Measurements from ENCODE around the gene DIDO1.
A peak's percentile ranks its signal among the peaks of the same experiment; 100 is the strongest.

The DIDO1 gene

GRCh38 chr20:62832951-62833391, 93.3 kb downstream of the DIDO1 start:
- peaks cover 13% of the 10 kb centered on the region for H3F3A ChIP-seq (ENCODE audit: insufficient read depth, low read length)
- H3K36me3 ChIP-seq (replicated peaks; ENCODE audit: insufficient read depth, low read length) = no peaks in the 10 kb centered on the region
- no peak overlapping the region for H3K9ac ChIP-seq (ENCODE audit: low read length)
- H3K4me1 ChIP-seq (ENCODE audit: low read length) = peaks cover 10% of the 10 kb centered on the region
- no peaks in the 10 kb centered on the region for H4K20me1 ChIP-seq (ENCODE audit: insufficient read depth, low read length)
- H3K4me3 ChIP-seq (ENCODE audit: low read length) = peak overlapping the region; percentile 25; the same call in 1 of the 2 replicates
- no peaks in the 10 kb centered on the region for H3K9me3 ChIP-seq (replicated peaks; ENCODE audit: insufficient read depth, low read length)
- no peak for DNase-seq
- peak overlapping the region; percentile 72 for H3K4me2 ChIP-seq (ENCODE audit: low read depth, low read length)
- peak overlapping the region; percentile 66 for H2AFZ ChIP-seq (ENCODE audit: low read length)
- H3K9me2 ChIP-seq (replicated peaks; ENCODE audit: insufficient read depth, low read length) = no peaks in the 10 kb centered on the region
- peaks cover 57% of the 10 kb centered on the region for H3K27me3 ChIP-seq (replicated peaks; ENCODE audit: insufficient read depth, low read length)
- no peak overlapping the region for H3K27ac ChIP-seq (ENCODE audit: low read length)
- TF ChIP-seq EZH2phosphoT487 (IDR thresholded peaks at IDR 0.05; ENCODE audit: low read length) (no peak), CTCF (IDR thresholded peaks at IDR 0.05; ENCODE audit: low read length) (no peak), EZH2 (optimal IDR thresholded peaks at IDR 0.05; ENCODE audit: low read depth, low read length) (no peak)
- H3K79me2 ChIP-seq (ENCODE audit: low read length) = no peaks in the 10 kb centered on the region

- Histone ChIP-seq H3K36me3 (replicated peaks; ENCODE audit: insufficient read depth, low read length) (no peaks in the 10 kb centered on the region), H3K27ac (ENCODE audit: low read length) (no peak overlapping the region), H3K9me3 (replicated peaks; ENCODE audit: insufficient read depth, low read length) (no peaks in the 10 kb centered on the region), H3K9ac (ENCODE audit: low read length) (no peak overlapping the region), H3K4me2 (ENCODE audit: low read depth, low read length) (peak overlapping the region; percentile 72), H3K4me1 (ENCODE audit: low read length) (peaks cover 10% of the 10 kb centered on the region), H3K27me3 (replicated peaks; ENCODE audit: insufficient read depth, low read length) (peaks cover 62% of the 10 kb centered on the region), H3K79me2 (ENCODE audit: low read length) (no peaks in the 10 kb centered on the region), H3K9me2 (replicated peaks; ENCODE audit: insufficient read depth, low read length) (no peaks in the 10 kb centered on the region), H2AFZ (ENCODE audit: low read length) (peak overlapping the region; percentile 66), H3K4me3 (ENCODE audit: low read length) (peak overlapping the region; percentile 25; the same call in 1 of the 2 replicates), H3F3A (ENCODE audit: insufficient read depth, low read length) (peaks cover 13% of the 10 kb centered on the region), H4K20me1 (ENCODE audit: insufficient read depth, low read length) (no peaks in the 10 kb centered on the region)
- peak; percentile 79 for DNase-seq
- TF ChIP-seq EZH2 (optimal IDR thresholded peaks at IDR 0.05; ENCODE audit: low read depth, low read length) (no peak), CTCF (IDR thresholded peaks at IDR 0.05; ENCODE audit: low read length) (peak; percentile 14)
These were observed 93.9 kb downstream of the DIDO1 start for GRCh38 chr20:62832212-62832922.

- no peak for TF ChIP-seq EZH2phosphoT487 (IDR thresholded peaks at IDR 0.05; ENCODE audit: low read length)
- TF ChIP-seq CTCF (IDR thresholded peaks at IDR 0.05; ENCODE audit: low read length) = no peak
- no peaks in the 10 kb centered on the region for H3K9me3 ChIP-seq (replicated peaks; ENCODE audit: insufficient read depth, low read length)
- DNase-seq = no peak
- H3K9me2 ChIP-seq (replicated peaks; ENCODE audit: insufficient read depth, low read length) = no peaks in the 10 kb centered on the region
- peaks cover 62% of the 10 kb centered on the region for H3K27me3 ChIP-seq (replicated peaks; ENCODE audit: insufficient read depth, low read length)
- H3K27ac ChIP-seq (ENCODE audit: low read length) = no peak overlapping the region
- H3K4me2 ChIP-seq (ENCODE audit: low read depth, low read length) = no peak overlapping the region
- H3K4me1 ChIP-seq (ENCODE audit: low read length) = peaks cover 10% of the 10 kb centered on the region
- H3F3A ChIP-seq (ENCODE audit: insufficient read depth, low read length) = peaks cover 13% of the 10 kb centered on the region
- H3K4me3 ChIP-seq (ENCODE audit: low read length) = no peak overlapping the region
- no peak overlapping the region for H2AFZ ChIP-seq (ENCODE audit: low read length)
- no peak overlapping the region for H3K9ac ChIP-seq (ENCODE audit: low read length)
- H3K79me2 ChIP-seq (ENCODE audit: low read length) = no peaks in the 10 kb centered on the region
- no peaks in the 10 kb centered on the region for H3K36me3 ChIP-seq (replicated peaks; ENCODE audit: insufficient read depth, low read length)
- no peaks in the 10 kb centered on the region for H4K20me1 ChIP-seq (ENCODE audit: insufficient read depth, low read length)
These were observed 94.5 kb downstream of the DIDO1 start for GRCh38 chr20:62831854-62832211.
